ENCODE data around the gene CAMKMT.

The CAMKMT gene

DNA sequence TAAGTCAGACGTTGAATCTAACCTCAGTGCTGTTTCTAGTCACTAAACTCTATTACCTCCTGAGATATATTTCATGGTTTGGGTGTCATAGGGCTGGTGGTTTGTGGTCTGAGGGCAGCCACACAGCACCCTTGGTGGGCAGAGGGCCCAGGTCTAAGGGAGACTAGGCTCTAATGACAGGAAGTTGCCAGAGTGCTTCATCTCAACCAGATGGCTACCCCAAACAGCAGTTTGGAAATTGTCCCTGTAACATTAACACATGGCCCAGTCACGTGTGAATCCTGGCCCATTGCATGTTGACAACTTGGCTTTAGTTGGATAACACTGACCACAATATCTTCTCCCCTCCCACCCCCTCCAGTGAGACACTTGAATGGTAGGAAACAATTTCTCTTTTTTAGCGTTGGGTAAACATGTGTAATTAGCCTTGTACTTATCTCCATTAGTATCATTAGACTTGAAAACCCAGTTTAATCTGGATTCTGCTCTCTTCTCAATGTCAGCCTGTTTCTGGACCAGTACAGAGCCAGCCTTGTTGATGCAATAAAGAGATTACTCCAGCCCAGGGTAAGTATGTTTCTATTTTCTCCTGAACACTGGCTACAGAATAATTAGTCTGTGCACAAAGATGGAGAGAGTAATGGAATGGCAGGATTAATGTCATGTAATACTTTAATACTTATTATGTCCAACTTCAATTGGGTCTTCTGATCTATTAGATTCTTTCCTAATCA, 392.0 kb downstream of the CAMKMT start:
- no peak overlapping the region for H2AFZ ChIP-seq (ENCODE audit: low read length)
- no peak overlapping the region for H3K9ac ChIP-seq (ENCODE audit: low read length)
- H3K79me2 ChIP-seq (ENCODE audit: low read length) = no peaks in the 10 kb centered on the region
- H3K36me3 ChIP-seq (replicated peaks; ENCODE audit: insufficient read depth, low read length) = no peaks in the 10 kb centered on the region
- no peaks in the 10 kb centered on the region for H3F3A ChIP-seq (ENCODE audit: insufficient read depth, low read length)
- no peak overlapping the region for H3K27ac ChIP-seq (ENCODE audit: low read length)
- no peaks in the 10 kb centered on the region for H3K4me1 ChIP-seq (ENCODE audit: low read length)
- no peaks in the 10 kb centered on the region for H3K9me2 ChIP-seq (replicated peaks; ENCODE audit: insufficient read depth, low read length)
- no peaks in the 10 kb centered on the region for H4K20me1 ChIP-seq (ENCODE audit: insufficient read depth, low read length)
- TF ChIP-seq EZH2 (optimal IDR thresholded peaks at IDR 0.05; ENCODE audit: low read depth, low read length) (no peak), EZH2phosphoT487 (IDR thresholded peaks at IDR 0.05; ENCODE audit: low read length) (no peak), CTCF (IDR thresholded peaks at IDR 0.05; ENCODE audit: low read length) (no peak)
- H3K4me2 ChIP-seq (ENCODE audit: low read depth, low read length) = no peak overlapping the region
- peak; percentile 35 for DNase-seq
- no peak overlapping the region for H3K4me3 ChIP-seq (ENCODE audit: low read length)
- H3K27me3 ChIP-seq (replicated peaks; ENCODE audit: insufficient read depth, low read length) = no peaks in the 10 kb centered on the region
- no peaks in the 10 kb centered on the region for H3K9me3 ChIP-seq (replicated peaks; ENCODE audit: insufficient read depth, low read length)

DNA sequence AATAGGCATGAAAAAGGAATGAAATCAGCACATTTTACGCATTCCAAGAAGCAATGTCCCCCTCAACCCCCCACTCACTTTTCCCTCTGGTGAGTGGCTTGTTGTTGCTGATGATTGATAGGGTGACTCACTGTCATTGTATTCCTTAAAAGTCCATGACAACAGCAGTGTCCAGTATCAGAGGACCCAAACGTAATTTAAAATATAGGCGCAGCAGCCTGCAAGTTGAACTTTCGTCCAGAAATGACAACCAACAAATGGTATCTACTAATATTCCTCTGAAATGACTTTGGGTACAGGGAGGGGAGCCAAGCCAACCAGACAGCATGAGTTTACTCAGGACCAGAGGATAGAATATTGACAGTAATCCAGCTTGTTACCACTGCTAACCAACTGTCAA, 396.8 kb downstream of the CAMKMT start:
- no peaks in the 10 kb centered on the region for H4K20me1 ChIP-seq (ENCODE audit: insufficient read depth, low read length)
- TF ChIP-seq CTCF (IDR thresholded peaks at IDR 0.05; ENCODE audit: low read length) (no peak), EZH2phosphoT487 (IDR thresholded peaks at IDR 0.05; ENCODE audit: low read length) (no peak), EZH2 (optimal IDR thresholded peaks at IDR 0.05; ENCODE audit: low read depth, low read length) (no peak)

GRCh38 chr2:44759823-44760222, 398.1 kb downstream of the CAMKMT start:
- Histone ChIP-seq H3K27ac (ENCODE audit: low read length) (no peak overlapping the region), H3K27me3 (replicated peaks; ENCODE audit: insufficient read depth, low read length) (no peaks in the 10 kb centered on the region), H3K4me2 (ENCODE audit: low read depth, low read length) (no peak overlapping the region), H3K79me2 (ENCODE audit: low read length) (no peaks in the 10 kb centered on the region), H2AFZ (ENCODE audit: low read length) (no peak overlapping the region), H3K4me3 (ENCODE audit: low read length) (no peak overlapping the region), H3K9ac (ENCODE audit: low read length) (no peak overlapping the region), H3K9me3 (replicated peaks; ENCODE audit: insufficient read depth, low read length) (no peaks in the 10 kb centered on the region), H3K36me3 (replicated peaks; ENCODE audit: insufficient read depth, low read length) (no peaks in the 10 kb centered on the region), H3K9me2 (replicated peaks; ENCODE audit: insufficient read depth, low read length) (no peaks in the 10 kb centered on the region), H4K20me1 (ENCODE audit: insufficient read depth, low read length) (no peaks in the 10 kb centered on the region), H3K4me1 (ENCODE audit: low read length) (peaks cover 10% of the 10 kb centered on the region; the same call in 1 of the 2 replicates), H3F3A (ENCODE audit: insufficient read depth, low read length) (no peaks in the 10 kb centered on the region)
- TF ChIP-seq EZH2 (optimal IDR thresholded peaks at IDR 0.05; ENCODE audit: low read depth, low read length) = no peak
- TF ChIP-seq CTCF (IDR thresholded peaks at IDR 0.05; ENCODE audit: low read length) = no peak
- TF ChIP-seq EZH2phosphoT487 (IDR thresholded peaks at IDR 0.05; ENCODE audit: low read length) = no peak
- DNase-seq = no peak

More for the DNA sequence above, 396.8 kb downstream of the CAMKMT start:
- Histone ChIP-seq H3K4me3 (ENCODE audit: low read length) (no peak overlapping the region), H3K9me2 (replicated peaks; ENCODE audit: insufficient read depth, low read length) (no peaks in the 10 kb centered on the region), H3K4me1 (ENCODE audit: low read length) (peaks cover 10% of the 10 kb centered on the region; the same call in 1 of the 2 replicates), H3K9me3 (replicated peaks; ENCODE audit: insufficient read depth, low read length) (no peaks in the 10 kb centered on the region), H3K27ac (ENCODE audit: low read length) (no peak overlapping the region), H3K9ac (ENCODE audit: low read length) (no peak overlapping the region), H2AFZ (ENCODE audit: low read length) (no peak overlapping the region), H3K79me2 (ENCODE audit: low read length) (no peaks in the 10 kb centered on the region), H3K36me3 (replicated peaks; ENCODE audit: insufficient read depth, low read length) (no peaks in the 10 kb centered on the region), H3K27me3 (replicated peaks; ENCODE audit: insufficient read depth, low read length) (no peaks in the 10 kb centered on the region), H3K4me2 (ENCODE audit: low read depth, low read length) (no peak overlapping the region), H3F3A (ENCODE audit: insufficient read depth, low read length) (no peaks in the 10 kb centered on the region)
- DNase-seq = no peak
